ENCODE data around the gene FANCC. TPM values are rescaled to one million over a fixed set of nuclear protein-coding genes. Genes with fewer than 3 reads are reported as not detected.

Gene FANCC
- total and polyA plus RNA-seq, 2 of the 13 experiments (the other 11 are each of a cell fraction or from before 2014, with no cell fraction given) = 7.4 to 8.6 TPM

GRCh38 chr9:95070549-95071021, 246.9 kb downstream of the FANCC start (continued):
- TF ChIP-seq ZSCAN22 (CRISPR knock-in tag; IDR thresholded peaks at IDR 0.05) (no peak), ZNF224 (CRISPR knock-in tag; IDR thresholded peaks at IDR 0.05) (no peak), ZNF460 (CRISPR knock-in tag; IDR thresholded peaks at IDR 0.05; ENCODE audit: borderline replicate concordance) (no peak), AGO1 (IDR thresholded peaks at IDR 0.05; ENCODE audit: low read depth, low read length, poor library complexity, severe bottlenecking) (no peak), NR2C2 (CRISPR knock-in tag; IDR thresholded peaks at IDR 0.05; ENCODE audit: borderline replicate concordance) (no peak; the same call in 1 of the 2 replicates), LCORL (IDR thresholded peaks at IDR 0.05) (no peak), LCORL (CRISPR knock-in tag; IDR thresholded peaks at IDR 0.05) (peak; percentile 71), POLR2G (IDR thresholded peaks at IDR 0.05; ENCODE audit: low read depth, low read length) (no peak), ZNF292 (CRISPR knock-in tag; IDR thresholded peaks at IDR 0.05; ENCODE audit: borderline replicate concordance, low read depth) (peak; percentile 81; the same call in 1 of the 2 replicates), SIN3B (IDR thresholded peaks at IDR 0.05; ENCODE audit: low read length) (no peak), ZNF337 (CRISPR knock-in tag; IDR thresholded peaks at IDR 0.05; ENCODE audit: borderline replicate concordance, low read depth) (no peak), THYN1 (CRISPR knock-in tag; IDR thresholded peaks at IDR 0.05; ENCODE audit: borderline replicate concordance, low read depth) (no peak), DMAP1 (CRISPR knock-in tag; IDR thresholded peaks at IDR 0.05) (0 out of 2 replicates have a peak, but pooled peaks have one; percentile 49), MXD4 (CRISPR knock-in tag; IDR thresholded peaks at IDR 0.05) (no peak), ZNF567 (CRISPR knock-in tag; IDR thresholded peaks at IDR 0.05; ENCODE audit: borderline replicate concordance) (no peak), ATF2 (CRISPR knock-in tag; IDR thresholded peaks at IDR 0.05) (peak; percentile 32; the same call in 1 of the 2 replicates), HNF4A (CRISPR knock-in tag; IDR thresholded peaks at IDR 0.05) (peak; percentile 69), KLF13 (CRISPR knock-in tag; IDR thresholded peaks at IDR 0.05) (no peak), EP300 (IDR thresholded peaks at IDR 0.05; ENCODE audit: low read depth in 2 of 2, low read length in 2 of 2) (peak in 1 of 2 experiments; percentile 72; a peak in 2 of 4 replicates), EP300 (CRISPR knock-in tag; IDR thresholded peaks at IDR 0.05; ENCODE audit: borderline replicate concordance) (no peak), ZSCAN20 (CRISPR knock-in tag; IDR thresholded peaks at IDR 0.05; ENCODE audit: borderline replicate concordance) (no peak), FOXK2 (IDR thresholded peaks at IDR 0.05) (no peak), CCDC6 (CRISPR knock-in tag; IDR thresholded peaks at IDR 0.05) (no peak; the same call in 1 of the 2 replicates), KDM4B (CRISPR knock-in tag; IDR thresholded peaks at IDR 0.05) (no peak), ZNF720 (CRISPR knock-in tag; IDR thresholded peaks at IDR 0.05) (no peak), RBFOX2 (IDR thresholded peaks at IDR 0.05; ENCODE audit: low read depth, low read length) (no peak), YY1 (IDR thresholded peaks at IDR 0.05; ENCODE audit: insufficient read depth, insufficient replicate concordance, low read depth, low read length) (no peak), ZNF605 (CRISPR knock-in tag; IDR thresholded peaks at IDR 0.05) (no peak)
- TF ChIP-seq, protein P1, sequence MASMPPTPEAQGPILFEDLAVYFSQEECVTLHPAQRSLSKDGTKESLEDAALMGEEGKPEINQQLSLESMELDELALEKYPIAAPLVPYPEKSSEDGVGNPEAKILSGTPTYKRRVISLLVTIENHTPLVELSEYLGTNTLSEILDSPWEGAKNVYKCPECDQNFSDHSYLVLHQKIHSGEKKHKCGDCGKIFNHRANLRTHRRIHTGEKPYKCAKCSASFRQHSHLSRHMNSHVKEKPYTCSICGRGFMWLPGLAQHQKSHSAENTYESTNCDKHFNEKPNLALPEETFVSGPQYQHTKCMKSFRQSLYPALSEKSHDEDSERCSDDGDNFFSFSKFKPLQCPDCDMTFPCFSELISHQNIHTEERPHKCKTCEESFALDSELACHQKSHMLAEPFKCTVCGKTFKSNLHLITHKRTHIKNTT (CRISPR knock-in tag; IDR thresholded peaks at IDR 0.05) = no peak
- TF ChIP-seq, protein P2, sequence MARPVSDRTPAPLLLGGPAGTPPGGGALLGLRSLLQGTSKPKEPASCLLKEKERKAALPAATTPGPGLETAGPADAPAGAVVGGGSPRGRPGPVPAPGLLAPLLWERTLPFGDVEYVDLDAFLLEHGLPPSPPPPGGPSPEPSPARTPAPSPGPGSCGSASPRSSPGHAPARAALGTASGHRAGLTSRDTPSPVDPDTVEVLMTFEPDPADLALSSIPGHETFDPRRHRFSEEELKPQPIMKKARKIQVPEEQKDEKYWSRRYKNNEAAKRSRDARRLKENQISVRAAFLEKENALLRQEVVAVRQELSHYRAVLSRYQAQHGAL (CRISPR knock-in tag; IDR thresholded peaks at IDR 0.05; ENCODE audit: not compliant biosample characterization) = no peak
